Measurements from ENCODE around the gene GPS1.
"Not testable (repeated sequence)": the region's sequence is repeated elsewhere in the genome, so short reads cannot be mapped to it uniquely, and the experiment has no call there.

GPS1 gene

GRCh38 chr17:82035956-82036633 lies 15.6 kb upstream of the GPS1 start (continued):
- TF ChIP-seq POU6F1 (CRISPR knock-in tag; IDR thresholded peaks at IDR 0.05; ENCODE audit: borderline replicate concordance, low read depth): no peak

- ATAC-seq: no peak; the same call in 2 of the 3 replicates
- TF ChIP-seq OSR1 (CRISPR knock-in tag; IDR thresholded peaks at IDR 0.05) (no peak), ZC3H10 (CRISPR knock-in tag; IDR thresholded peaks at IDR 0.05) (no peak), ZNF565 (CRISPR knock-in tag; conservative IDR thresholded peaks at IDR 0.05; ENCODE audit: low read depth) (no peak), ZFP30 (CRISPR knock-in tag; IDR thresholded peaks at IDR 0.05) (no peak), ZNF70 (CRISPR knock-in tag; IDR thresholded peaks at IDR 0.05) (no peak), ESRRG (CRISPR knock-in tag; IDR thresholded peaks at IDR 0.05) (no peak), SNAI2 (CRISPR knock-in tag; IDR thresholded peaks at IDR 0.05) (no peak), PPARA (CRISPR knock-in tag; IDR thresholded peaks at IDR 0.05; ENCODE audit: borderline replicate concordance) (no peak), PATZ1 (CRISPR knock-in tag; IDR thresholded peaks at IDR 0.05; ENCODE audit: borderline replicate concordance) (no peak), GLIS3 (CRISPR knock-in tag; IDR thresholded peaks at IDR 0.05) (no peak), ZNF8 (CRISPR knock-in tag; IDR thresholded peaks at IDR 0.05) (no peak), CSRNP3 (CRISPR knock-in tag; IDR thresholded peaks at IDR 0.05) (no peak), CSDC2 (CRISPR knock-in tag; IDR thresholded peaks at IDR 0.05) (no peak), CREB5 (CRISPR knock-in tag; IDR thresholded peaks at IDR 0.05; ENCODE audit: low read depth) (no peak), BACH2 (CRISPR knock-in tag; IDR thresholded peaks at IDR 0.05; ENCODE audit: borderline replicate concordance) (no peak), ISL1 (CRISPR knock-in tag; IDR thresholded peaks at IDR 0.05) (no peak)
Measured at GRCh38 chr17:82036634-82037091, 15.0 kb upstream of the GPS1 start.

- ATAC-seq: peak; percentile 96
- TF ChIP-seq PPARA (CRISPR knock-in tag; IDR thresholded peaks at IDR 0.05; ENCODE audit: borderline replicate concordance): no peak
- TF ChIP-seq TSHZ2 (CRISPR knock-in tag; IDR thresholded peaks at IDR 0.05): peak; percentile 54; the same call in 1 of the 2 replicates
Measured at GRCh38 chr17:82037092-82037888, 14.4 kb upstream of the GPS1 start, which contains the start of gene DCXR. Gene DCXR (minus strand): TSS chr17:82037697. CDS start chr17:82037682, 15 bp downstream.

- ATAC-seq: no peak
- no peak for TF ChIP-seq ZNF70 (CRISPR knock-in tag; IDR thresholded peaks at IDR 0.05)
- no peak for TF ChIP-seq ZFP30 (CRISPR knock-in tag; IDR thresholded peaks at IDR 0.05)
- TF ChIP-seq TSHZ2 (CRISPR knock-in tag; IDR thresholded peaks at IDR 0.05): no peak
- no peak for TF ChIP-seq SNAI2 (CRISPR knock-in tag; IDR thresholded peaks at IDR 0.05)
Measured at GRCh38 chr17:82037889-82038195, 13.9 kb upstream of the GPS1 start.

GRCh38 chr17:82038796-82039409 lies 12.8 kb upstream of the GPS1 start:
- ATAC-seq: not testable (repeated sequence)
